ENCODE results near the gene LEMD1.
A peak's percentile ranks its signal among the peaks of the same experiment; 100 is the strongest.

Gene LEMD1

GRCh38 chr1:205381305-205381704 lies 40.6 kb downstream of the LEMD1 start:
- Histone ChIP-seq H2AFZ (ENCODE audit: insufficient read depth, low read length, poor library complexity) (no peak overlapping the region), H4K12ac (ENCODE audit: low read depth, low read length) (no peak overlapping the region), H4K8ac (ENCODE audit: low read depth, low read length) (no peak overlapping the region), H3K4me2 (ENCODE audit: low read length) (no peak overlapping the region), H3K36me3 (ENCODE audit: control insufficient read depth in 1 of 2, insufficient read depth in 2 of 2, low read length in 2 of 2) (no peaks in the 10 kb centered on the region), H3K9ac (ENCODE audit: low read length) (no peak overlapping the region), H3K14ac (ENCODE audit: low read length) (no peak overlapping the region), H2BK120ac (ENCODE audit: insufficient read depth, low read length, poor library complexity) (no peak overlapping the region), H2AK5ac (ENCODE audit: low read length) (no peak overlapping the region), H3K4ac (ENCODE audit: low read depth, low read length) (no peak overlapping the region), H3K27ac (ENCODE audit: low read depth, low read length) (no peak overlapping the region), H3K27me3 (ENCODE audit: insufficient read depth, low read length) (no peaks in the 10 kb centered on the region), H2BK5ac (ENCODE audit: low read depth, low read length, poor library complexity) (no peak overlapping the region), H2BK12ac (ENCODE audit: low read length) (no peak overlapping the region), H3K4me1 (ENCODE audit: control insufficient read depth in 1 of 2, insufficient read depth in 2 of 2, low read length in 2 of 2) (peaks cover 3 to 9% of the 10 kb centered on the region in 2 experiments), H3K9me3 (ENCODE audit: insufficient read depth, low read depth, low read length) (no peaks in the 10 kb centered on the region), H3K79me2 (ENCODE audit: control insufficient read depth, insufficient read depth, low read length, poor library complexity) (no peaks in the 10 kb centered on the region), H3K18ac (ENCODE audit: low read length) (no peak overlapping the region), H3K23ac (ENCODE audit: low read length) (no peak overlapping the region), H3K79me1 (ENCODE audit: low read length) (no peaks in the 10 kb centered on the region), H4K91ac (ENCODE audit: low read depth, low read length) (no peak overlapping the region), H3K4me3 (ENCODE audit: low read depth, low read length) (no peak overlapping the region)
- DNase-seq: no peak
- no CpG with 5 or more reads among the region's 6 CpGs for WGBS (ENCODE audit: extremely low coverage, insufficient coverage, insufficient read length)

GRCh38 chr1:205380882-205381281 lies 41.0 kb downstream of the LEMD1 start:
- no peak overlapping the region for H4K12ac ChIP-seq (ENCODE audit: low read depth, low read length)
- peaks cover 1 to 9% of the 10 kb centered on the region in 2 experiments for H3K4me1 ChIP-seq (ENCODE audit: control insufficient read depth in 1 of 2, insufficient read depth in 2 of 2, low read length in 2 of 2)
- no peak overlapping the region for H4K91ac ChIP-seq (ENCODE audit: low read depth, low read length)
- WGBS (ENCODE audit: extremely low coverage, insufficient coverage, insufficient read length): no CpG with 5 or more reads among the region's 2 CpGs
- no peaks in the 10 kb centered on the region for H3K36me3 ChIP-seq (ENCODE audit: control insufficient read depth in 1 of 2, insufficient read depth in 2 of 2, low read length in 2 of 2)
- no peak overlapping the region for H3K14ac ChIP-seq (ENCODE audit: low read length)
- H4K8ac ChIP-seq (ENCODE audit: low read depth, low read length): no peak overlapping the region
- H3K23ac ChIP-seq (ENCODE audit: low read length): no peak overlapping the region
- no peaks in the 10 kb centered on the region for H3K9me3 ChIP-seq (ENCODE audit: insufficient read depth, low read depth, low read length)
- H2BK12ac ChIP-seq (ENCODE audit: low read length): no peak overlapping the region
- H3K4me2 ChIP-seq (ENCODE audit: low read length): no peak overlapping the region
- no peak overlapping the region for H3K4me3 ChIP-seq (ENCODE audit: low read depth, low read length)
- no peaks in the 10 kb centered on the region for H3K79me1 ChIP-seq (ENCODE audit: low read length)
- H3K27me3 ChIP-seq (ENCODE audit: insufficient read depth, low read length): no peaks in the 10 kb centered on the region
- H2BK120ac ChIP-seq (ENCODE audit: insufficient read depth, low read length, poor library complexity): no peak overlapping the region
- no peak overlapping the region for H3K18ac ChIP-seq (ENCODE audit: low read length)
- H3K27ac ChIP-seq (ENCODE audit: low read depth, low read length): no peak overlapping the region
- H3K4ac ChIP-seq (ENCODE audit: low read depth, low read length): no peak overlapping the region
- H2BK5ac ChIP-seq (ENCODE audit: low read depth, low read length, poor library complexity): no peak overlapping the region
- H2AFZ ChIP-seq (ENCODE audit: insufficient read depth, low read length, poor library complexity): no peak overlapping the region
- no peak overlapping the region for H2AK5ac ChIP-seq (ENCODE audit: low read length)
- H3K79me2 ChIP-seq (ENCODE audit: control insufficient read depth, insufficient read depth, low read length, poor library complexity): no peaks in the 10 kb centered on the region
- no peak overlapping the region for H3K9ac ChIP-seq (ENCODE audit: low read length)
- peak in 1 of 2 donors; percentile 9 for DNase-seq

- Histone ChIP-seq H3K9me3 (ENCODE audit: insufficient read depth, low read depth, low read length) (no peaks in the 10 kb centered on the region), H4K12ac (ENCODE audit: low read depth, low read length) (no peak overlapping the region), H2AK5ac (ENCODE audit: low read length) (no peak overlapping the region), H2BK120ac (ENCODE audit: insufficient read depth, low read length, poor library complexity) (no peak overlapping the region), H4K91ac (ENCODE audit: low read depth, low read length) (no peak overlapping the region), H3K4me3 (ENCODE audit: low read depth, low read length) (no peak overlapping the region), H4K8ac (ENCODE audit: low read depth, low read length) (no peak overlapping the region), H2BK12ac (ENCODE audit: low read length) (no peak overlapping the region), H2AFZ (ENCODE audit: insufficient read depth, low read length, poor library complexity) (no peak overlapping the region), H3K27me3 (ENCODE audit: insufficient read depth, low read length) (no peaks in the 10 kb centered on the region), H3K79me2 (ENCODE audit: control insufficient read depth, insufficient read depth, low read length, poor library complexity) (no peaks in the 10 kb centered on the region), H3K9ac (ENCODE audit: low read length) (no peak overlapping the region), H3K23ac (ENCODE audit: low read length) (no peak overlapping the region), H2BK5ac (ENCODE audit: low read depth, low read length, poor library complexity) (no peak overlapping the region), H3K4me1 (ENCODE audit: control insufficient read depth in 1 of 2, insufficient read depth in 2 of 2, low read length in 2 of 2) (peaks cover 0 to 7% of the 10 kb centered on the region in 2 experiments), H3K4me2 (ENCODE audit: low read length) (no peak overlapping the region), H3K27ac (ENCODE audit: low read depth, low read length) (no peak overlapping the region), H3K18ac (ENCODE audit: low read length) (no peak overlapping the region), H3K4ac (ENCODE audit: low read depth, low read length) (no peak overlapping the region), H3K79me1 (ENCODE audit: low read length) (no peaks in the 10 kb centered on the region), H3K36me3 (ENCODE audit: control insufficient read depth in 1 of 2, insufficient read depth in 2 of 2, low read length in 2 of 2) (no peaks in the 10 kb centered on the region), H3K14ac (ENCODE audit: low read length) (no peak overlapping the region)
- no CpG with 5 or more reads among the region's 8 CpGs for WGBS (ENCODE audit: extremely low coverage, insufficient coverage, insufficient read length)
- DNase-seq: no peak
Measured at GRCh38 chr1:205379056-205379455, 42.8 kb downstream of the LEMD1 start.

GRCh38 chr1:205377355-205377754 lies 44.5 kb downstream of the LEMD1 start:
- H2BK120ac ChIP-seq (ENCODE audit: insufficient read depth, low read length, poor library complexity): no peak overlapping the region
- no peak overlapping the region for H4K8ac ChIP-seq (ENCODE audit: low read depth, low read length)
- DNase-seq: no peak
- H3K79me2 ChIP-seq (ENCODE audit: control insufficient read depth, insufficient read depth, low read length, poor library complexity): no peaks in the 10 kb centered on the region
- H2BK5ac ChIP-seq (ENCODE audit: low read depth, low read length, poor library complexity): no peak overlapping the region
- H3K27ac ChIP-seq (ENCODE audit: low read depth, low read length): no peak overlapping the region
- H2AFZ ChIP-seq (ENCODE audit: insufficient read depth, low read length, poor library complexity): no peak overlapping the region
- no peak overlapping the region for H3K18ac ChIP-seq (ENCODE audit: low read length)
- WGBS (ENCODE audit: extremely low coverage, insufficient coverage, insufficient read length): no CpG with 5 or more reads among the region's 3 CpGs
- no peak overlapping the region for H2AK5ac ChIP-seq (ENCODE audit: low read length)
- peaks cover 0 to 9% of the 10 kb centered on the region in 2 experiments for H3K4me1 ChIP-seq (ENCODE audit: control insufficient read depth in 1 of 2, insufficient read depth in 2 of 2, low read length in 2 of 2)
- no peak overlapping the region for H3K23ac ChIP-seq (ENCODE audit: low read length)
- H3K79me1 ChIP-seq (ENCODE audit: low read length): no peaks in the 10 kb centered on the region
- no peak overlapping the region for H4K91ac ChIP-seq (ENCODE audit: low read depth, low read length)
- no peak overlapping the region for H4K12ac ChIP-seq (ENCODE audit: low read depth, low read length)
- no peak overlapping the region for H3K9ac ChIP-seq (ENCODE audit: low read length)
- no peaks in the 10 kb centered on the region for H3K27me3 ChIP-seq (ENCODE audit: insufficient read depth, low read length)
- H3K4ac ChIP-seq (ENCODE audit: low read depth, low read length): no peak overlapping the region
- no peak overlapping the region for H3K4me2 ChIP-seq (ENCODE audit: low read length)
- no peak overlapping the region for H3K4me3 ChIP-seq (ENCODE audit: low read depth, low read length)
- no peaks in the 10 kb centered on the region for H3K9me3 ChIP-seq (ENCODE audit: insufficient read depth, low read depth, low read length)
- H3K36me3 ChIP-seq (ENCODE audit: control insufficient read depth in 1 of 2, insufficient read depth in 2 of 2, low read length in 2 of 2): no peaks in the 10 kb centered on the region
- H3K14ac ChIP-seq (ENCODE audit: low read length): no peak overlapping the region
- H2BK12ac ChIP-seq (ENCODE audit: low read length): no peak overlapping the region

Data from trophoblast cell (in vitro differentiated cells and primary cell).